Left hindlimb (tissue), 1 donor: ENCODE results near the gene KRT40.
"Not testable (repeated sequence)": the region's sequence is repeated elsewhere in the genome, so short reads cannot be mapped to it uniquely, and the experiment has no call there.

Experiments used
- DNase-seq: peaks from one replicate; pipeline ENCODE4 v3.0.0-alpha.2; 2018

The KRT40 gene

GRCh38 chr17:40984226-40984625, at the start of gene KRT40:
Gene KRT40 (minus strand): TSS chr17:40984326. CDS start chr17:40984273, 53 bp downstream.
- no peak for DNase-seq

DNA sequence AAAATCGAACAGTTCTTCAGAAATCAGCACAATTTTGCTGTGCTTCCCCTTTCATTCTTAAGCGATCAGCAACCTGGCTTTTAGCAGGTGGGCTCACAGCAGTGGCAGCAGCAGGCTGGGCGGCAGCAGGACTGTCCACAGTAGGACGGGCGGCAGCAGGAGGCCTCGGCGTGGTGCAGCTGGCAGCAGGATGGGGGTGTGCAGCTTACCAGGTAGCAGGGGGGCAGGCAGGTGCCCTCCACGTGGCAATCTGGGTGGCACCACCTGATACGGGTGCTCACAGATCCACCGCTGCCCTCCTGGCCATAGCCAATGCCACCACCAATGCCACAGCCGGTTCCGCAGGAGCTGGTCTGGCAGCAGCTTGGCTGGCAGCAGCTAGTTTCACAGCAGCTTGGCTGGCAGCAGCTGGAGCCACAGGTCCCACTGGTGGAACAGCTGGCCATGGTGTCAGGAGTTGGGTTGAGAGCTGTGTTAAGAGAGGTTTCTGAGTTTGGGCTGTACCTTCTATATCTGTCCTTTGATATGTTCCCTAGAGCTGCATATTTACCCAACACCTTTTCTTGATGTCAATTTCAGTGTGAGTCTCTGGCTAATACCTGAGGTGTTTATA, 45.6 kb upstream of the KRT40 start, which contains the start of gene KRTAP1-4:
KRTAP1-4 (minus strand) TSS at position 563 of the 613 bp plus-strand sequence; CDS start at position 446, 117 bp downstream.
- no peak for DNase-seq

- peak; percentile 23 for DNase-seq
Measured at GRCh38 chr17:41026715-41027471, 42.8 kb upstream of the KRT40 start, which contains the start of gene KRTAP1-5. Gene KRTAP1-5 (minus strand): TSS chr17:41027208. CDS start chr17:41027155, 53 bp downstream.

- no peak for DNase-seq
Measured at GRCh38 chr17:41024697-41025096, 40.6 kb upstream of the KRT40 start.

- DNase-seq, result no peak
Measured at GRCh38 chr17:41020336-41020735, 36.2 kb upstream of the KRT40 start.

DNA sequence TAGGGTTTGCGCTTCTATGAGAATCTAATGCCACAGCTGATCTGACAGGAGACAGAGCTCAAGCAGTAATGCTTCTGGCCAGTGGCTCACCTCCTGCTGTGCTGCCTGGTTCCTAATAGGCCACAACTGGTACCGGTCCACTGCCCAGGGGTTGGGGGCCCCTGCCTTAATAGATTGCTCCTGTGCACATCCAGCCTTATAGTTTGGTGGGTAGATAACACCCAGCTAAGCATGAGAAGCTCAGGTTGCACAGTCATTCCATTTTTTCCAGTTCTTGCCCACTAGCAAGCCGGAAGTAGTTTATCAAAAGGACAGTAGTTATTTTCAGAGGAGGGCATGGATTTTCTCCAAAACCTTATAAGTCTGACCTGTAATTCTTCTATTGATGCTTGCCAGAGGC, 35.3 kb upstream of the KRT40 start:
- DNase-seq, result no peak

DNA sequence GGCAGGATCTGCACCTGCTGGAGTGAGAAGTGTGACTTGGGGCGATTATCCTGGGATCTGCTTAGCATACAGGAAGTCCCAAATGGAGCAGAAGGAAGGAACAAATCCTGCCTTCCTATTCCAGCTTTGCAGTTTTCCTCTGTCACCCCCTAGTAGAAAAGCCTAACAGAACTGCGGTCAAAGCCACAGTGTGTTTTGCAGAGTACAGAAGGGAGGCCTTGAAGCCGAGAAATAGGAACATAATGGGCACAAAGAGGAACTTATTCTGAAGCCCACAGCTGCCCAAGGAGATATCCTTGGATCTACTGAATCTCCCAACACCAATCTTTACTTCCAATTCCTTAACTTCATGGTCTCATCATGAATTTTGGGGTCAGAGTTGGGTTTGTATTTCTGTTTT, 34.4 kb upstream of the KRT40 start:
- no peak for DNase-seq

DNA sequence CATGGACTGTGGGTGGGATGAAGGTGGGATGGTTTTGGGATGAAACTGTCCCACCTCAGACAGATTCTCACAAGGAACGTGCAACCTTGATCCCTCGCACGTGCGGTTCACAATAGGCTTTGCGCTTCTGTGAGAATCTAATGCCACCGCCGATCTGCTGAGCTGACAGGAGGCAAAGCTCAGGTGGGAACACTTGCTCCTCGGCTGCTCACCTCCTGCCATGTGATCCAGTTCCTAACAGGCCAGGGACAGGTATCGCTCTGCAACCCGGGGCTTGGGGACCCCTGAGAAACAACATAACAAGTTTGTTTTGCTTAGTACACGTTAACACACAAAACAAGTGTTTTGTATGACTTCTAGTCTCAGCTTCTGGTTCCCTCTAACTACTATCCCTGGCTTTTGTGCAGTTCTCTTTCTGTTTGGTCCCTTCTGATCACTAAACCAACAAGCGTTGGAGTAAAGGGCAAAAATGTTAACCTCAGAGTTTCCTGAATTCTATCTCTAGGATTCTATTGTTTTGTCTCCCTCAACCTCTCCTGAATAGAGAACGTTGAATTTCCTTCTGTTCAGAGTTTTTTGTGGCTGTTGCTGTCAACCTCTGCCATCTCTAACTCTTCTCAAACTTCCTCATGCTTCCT, 32.6 kb upstream of the KRT40 start:
- no peak for DNase-seq

- DNase-seq, result no peak
Measured at GRCh38 chr17:41015454-41015853, 31.3 kb upstream of the KRT40 start.

- no peak for DNase-seq
Measured at GRCh38 chr17:41013606-41014005, 29.5 kb upstream of the KRT40 start.

- DNase-seq, result no peak
Measured at GRCh38 chr17:41013181-41013580, 29.1 kb upstream of the KRT40 start.

GRCh38 chr17:41012326-41013120, 28.4 kb upstream of the KRT40 start:
- DNase-seq, result no peak

DNA sequence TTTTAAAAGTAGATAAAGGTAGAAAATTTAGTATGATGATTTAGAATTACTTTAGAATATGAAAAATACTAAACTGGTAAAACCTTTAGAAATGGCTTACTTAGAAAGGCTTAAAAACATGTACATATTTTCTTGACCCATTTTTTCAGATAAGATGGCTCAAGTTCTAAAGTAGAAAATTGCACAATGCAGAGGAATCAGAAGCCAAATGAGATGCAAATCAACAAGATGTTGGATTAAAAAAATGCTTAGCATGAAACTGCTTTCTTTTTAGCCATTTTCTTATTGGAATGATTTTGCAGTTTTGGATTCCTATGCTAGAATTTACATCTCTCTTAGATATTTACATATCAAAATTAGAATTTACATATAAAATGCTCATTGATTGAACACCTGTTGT, 26.3 kb upstream of the KRT40 start:
- DNase-seq, result no peak

- no peak for DNase-seq
Measured at GRCh38 chr17:41009936-41010335, 25.8 kb upstream of the KRT40 start.

DNA sequence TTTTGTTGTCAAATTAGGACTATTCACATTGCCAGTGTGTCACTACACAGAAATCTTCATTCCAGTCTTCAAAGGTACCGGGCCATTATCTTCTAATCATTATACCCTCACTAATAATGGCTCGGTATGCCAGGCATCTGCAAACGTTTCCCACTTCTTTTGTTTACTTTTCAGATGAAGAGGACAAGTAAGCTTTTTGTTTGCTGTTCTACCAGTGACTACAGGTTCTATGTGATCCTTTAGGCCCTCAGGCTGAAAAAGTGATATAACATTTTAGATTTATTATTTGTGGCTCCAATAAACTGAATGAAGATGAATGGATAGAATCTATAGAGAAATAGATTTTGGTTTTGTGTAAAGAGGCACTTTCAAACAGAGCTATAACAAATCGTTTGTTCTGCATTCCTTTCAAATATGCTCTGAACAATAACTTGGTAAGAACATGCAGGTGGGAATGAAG, 25.2 kb upstream of the KRT40 start:
- DNase-seq, result no peak

- DNase-seq, result no peak
Measured at GRCh38 chr17:41008811-41009210, 24.7 kb upstream of the KRT40 start, which contains the start of gene KRTAP3-1. Gene KRTAP3-1 (minus strand): TSS chr17:41009128. CDS start chr17:41009074, 54 bp downstream.

GRCh38 chr17:41004397-41004796, 20.3 kb upstream of the KRT40 start:
- no peak for DNase-seq

DNA sequence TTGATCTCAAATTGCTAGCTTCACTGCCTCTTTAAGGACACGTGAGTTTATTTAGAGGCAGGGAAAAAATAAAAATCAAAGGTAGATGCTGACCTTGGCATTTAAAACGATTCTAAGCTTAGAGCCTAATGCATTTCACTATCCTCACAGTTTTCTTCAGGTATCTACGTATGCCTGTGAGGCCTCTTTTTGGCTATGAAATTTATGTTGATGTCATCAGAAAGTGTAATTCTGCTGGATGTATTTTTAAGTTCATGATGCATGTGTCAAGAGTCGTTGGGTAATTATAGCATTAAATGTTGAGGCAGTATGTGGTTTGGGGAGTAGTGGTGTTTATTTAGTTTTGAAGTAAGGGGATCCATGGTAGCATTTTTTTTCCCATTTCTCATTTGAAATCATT, 19.8 kb upstream of the KRT40 start:
- no peak for DNase-seq

DNA sequence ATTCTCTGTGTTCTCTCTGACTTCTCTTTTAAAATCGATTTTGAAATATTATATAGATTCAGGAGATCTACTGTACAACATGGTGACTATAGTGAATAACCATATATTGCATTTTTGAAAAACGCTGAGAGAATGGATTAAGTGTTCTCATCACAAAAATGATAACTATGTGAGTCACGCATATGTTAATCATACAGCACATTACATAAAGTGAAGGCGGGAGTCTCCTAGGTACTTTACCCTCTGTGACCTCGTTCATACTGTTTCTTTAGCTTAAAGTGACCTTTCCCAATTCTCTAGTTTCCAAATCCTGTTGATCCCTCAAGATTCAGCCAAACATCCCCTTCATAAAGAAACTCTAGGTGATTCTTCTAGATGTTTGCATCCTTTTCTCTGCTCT, 18.7 kb upstream of the KRT40 start:
- DNase-seq, result no peak

GRCh38 chr17:41001795-41002194, 17.7 kb upstream of the KRT40 start:
- no peak for DNase-seq

DNA sequence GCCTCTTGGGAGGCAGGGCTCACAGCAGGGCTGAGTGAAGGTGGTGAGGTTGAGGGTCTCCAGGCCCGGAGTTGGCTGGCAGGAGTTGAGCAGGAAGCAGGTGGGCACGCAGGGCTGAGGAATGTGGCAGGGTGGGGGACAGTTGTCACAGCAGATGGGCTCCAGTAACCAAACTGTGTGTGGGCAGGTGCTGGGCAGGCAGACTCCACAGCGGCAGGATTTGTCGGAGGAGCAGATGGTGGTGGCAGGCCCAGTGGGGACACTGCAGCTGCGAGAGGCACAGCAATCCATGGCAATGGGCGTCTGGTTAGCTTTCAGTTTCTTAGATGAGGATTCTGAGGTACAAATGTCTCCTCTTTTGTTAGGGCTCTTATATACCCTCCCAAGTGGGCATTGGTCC, 15.4 kb upstream of the KRT40 start, which contains the start of gene KRTAP3-2:
KRTAP3-2 (minus strand) TSS at position 344 of the 400 bp plus-strand sequence; CDS start at position 291, 53 bp downstream.
- not testable (repeated sequence) for DNase-seq

GRCh38 chr17:40997361-40997760, 13.2 kb upstream of the KRT40 start:
- DNase-seq, result no peak

GRCh38 chr17:40996829-40997228, 12.7 kb upstream of the KRT40 start:
- DNase-seq, result no peak
